ENCODE results near the gene AGPAT1. TPM values are rescaled to one million over a fixed set of nuclear protein-coding genes. Genes with fewer than 3 reads are reported as not detected.

Gene AGPAT1
- total and polyA plus RNA-seq, 2 of the 13 experiments (the other 11 are each of a cell fraction or from before 2014, with no cell fraction given), result 51.3 to 139 TPM

DNA sequence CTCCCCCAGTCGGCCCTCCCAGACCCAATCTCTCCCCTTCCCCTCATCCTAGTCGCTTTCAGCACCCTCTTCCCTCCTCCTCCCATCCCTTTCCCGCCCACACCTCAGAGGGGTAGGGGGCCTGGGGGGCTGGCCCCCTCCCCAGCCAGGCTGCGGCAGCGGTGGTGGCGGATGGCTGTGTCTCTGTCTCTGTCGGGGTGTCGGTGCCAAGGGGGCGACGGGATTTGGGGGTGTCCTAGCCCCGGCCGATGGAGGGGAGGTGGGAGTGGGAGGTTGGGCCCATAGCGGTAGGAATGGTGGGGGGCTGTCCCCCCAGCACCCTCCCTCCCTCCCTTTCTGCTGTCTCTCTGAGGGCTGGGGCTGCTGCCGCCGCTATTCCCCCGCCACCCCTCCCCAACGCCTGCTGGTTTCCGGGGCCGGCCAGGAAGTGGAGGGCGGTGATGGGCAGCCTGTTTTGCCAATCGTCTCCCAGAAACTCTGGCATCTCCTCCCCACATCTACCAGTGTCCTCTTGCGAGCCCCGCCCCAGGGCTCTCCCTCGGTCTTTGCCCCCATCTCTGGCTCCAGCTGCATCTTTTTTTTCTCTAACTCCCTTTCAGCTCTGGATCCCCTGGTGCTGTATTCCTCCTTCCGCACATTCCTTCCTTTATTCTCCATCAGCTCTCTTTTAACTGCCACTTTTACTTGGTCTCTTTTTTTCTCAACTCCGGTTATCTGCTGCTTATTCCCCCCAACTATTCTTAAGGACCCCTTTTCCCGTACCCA, at the start of gene AGPAT1 (continued):
- TF ChIP-seq, protein P1, sequence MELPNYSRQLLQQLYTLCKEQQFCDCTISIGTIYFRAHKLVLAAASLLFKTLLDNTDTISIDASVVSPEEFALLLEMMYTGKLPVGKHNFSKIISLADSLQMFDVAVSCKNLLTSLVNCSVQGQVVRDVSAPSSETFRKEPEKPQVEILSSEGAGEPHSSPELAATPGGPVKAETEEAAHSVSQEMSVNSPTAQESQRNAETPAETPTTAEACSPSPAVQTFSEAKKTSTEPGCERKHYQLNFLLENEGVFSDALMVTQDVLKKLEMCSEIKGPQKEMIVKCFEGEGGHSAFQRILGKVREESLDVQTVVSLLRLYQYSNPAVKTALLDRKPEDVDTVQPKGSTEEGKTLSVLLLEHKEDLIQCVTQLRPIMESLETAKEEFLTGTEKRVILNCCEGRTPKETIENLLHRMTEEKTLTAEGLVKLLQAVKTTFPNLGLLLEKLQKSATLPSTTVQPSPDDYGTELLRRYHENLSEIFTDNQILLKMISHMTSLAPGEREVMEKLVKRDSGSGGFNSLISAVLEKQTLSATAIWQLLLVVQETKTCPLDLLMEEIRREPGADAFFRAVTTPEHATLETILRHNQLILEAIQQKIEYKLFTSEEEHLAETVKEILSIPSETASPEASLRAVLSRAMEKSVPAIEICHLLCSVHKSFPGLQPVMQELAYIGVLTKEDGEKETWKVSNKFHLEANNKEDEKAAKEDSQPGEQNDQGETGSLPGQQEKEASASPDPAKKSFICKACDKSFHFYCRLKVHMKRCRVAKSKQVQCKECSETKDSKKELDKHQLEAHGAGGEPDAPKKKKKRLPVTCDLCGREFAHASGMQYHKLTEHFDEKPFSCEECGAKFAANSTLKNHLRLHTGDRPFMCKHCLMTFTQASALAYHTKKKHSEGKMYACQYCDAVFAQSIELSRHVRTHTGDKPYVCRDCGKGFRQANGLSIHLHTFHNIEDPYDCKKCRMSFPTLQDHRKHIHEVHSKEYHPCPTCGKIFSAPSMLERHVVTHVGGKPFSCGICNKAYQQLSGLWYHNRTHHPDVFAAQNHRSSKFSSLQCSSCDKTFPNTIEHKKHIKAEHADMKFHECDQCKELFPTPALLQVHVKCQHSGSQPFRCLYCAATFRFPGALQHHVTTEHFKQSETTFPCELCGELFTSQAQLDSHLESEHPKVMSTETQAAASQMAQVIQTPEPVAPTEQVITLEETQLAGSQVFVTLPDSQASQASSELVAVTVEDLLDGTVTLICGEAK (IDR thresholded peaks at IDR 0.05), result peak; percentile 68
- TF ChIP-seq, protein P1 (CRISPR knock-in tag; IDR thresholded peaks at IDR 0.05), result peak; percentile 19; the same call in 1 of the 2 replicates
- peak; percentile 70; the same call in 1 of the 2 replicates for TF ChIP-seq ETV5 (CRISPR knock-in tag; IDR thresholded peaks at IDR 0.05; ENCODE audit: borderline replicate concordance)
- no peak for TF ChIP-seq ZNF180 (CRISPR knock-in tag; IDR thresholded peaks at IDR 0.05; ENCODE audit: borderline replicate concordance, low read depth)
- TF ChIP-seq ZNF124 (CRISPR knock-in tag; IDR thresholded peaks at IDR 0.05), result 0 out of 2 replicates have a peak, but pooled peaks have one; percentile 8
- TF ChIP-seq, protein P2, sequence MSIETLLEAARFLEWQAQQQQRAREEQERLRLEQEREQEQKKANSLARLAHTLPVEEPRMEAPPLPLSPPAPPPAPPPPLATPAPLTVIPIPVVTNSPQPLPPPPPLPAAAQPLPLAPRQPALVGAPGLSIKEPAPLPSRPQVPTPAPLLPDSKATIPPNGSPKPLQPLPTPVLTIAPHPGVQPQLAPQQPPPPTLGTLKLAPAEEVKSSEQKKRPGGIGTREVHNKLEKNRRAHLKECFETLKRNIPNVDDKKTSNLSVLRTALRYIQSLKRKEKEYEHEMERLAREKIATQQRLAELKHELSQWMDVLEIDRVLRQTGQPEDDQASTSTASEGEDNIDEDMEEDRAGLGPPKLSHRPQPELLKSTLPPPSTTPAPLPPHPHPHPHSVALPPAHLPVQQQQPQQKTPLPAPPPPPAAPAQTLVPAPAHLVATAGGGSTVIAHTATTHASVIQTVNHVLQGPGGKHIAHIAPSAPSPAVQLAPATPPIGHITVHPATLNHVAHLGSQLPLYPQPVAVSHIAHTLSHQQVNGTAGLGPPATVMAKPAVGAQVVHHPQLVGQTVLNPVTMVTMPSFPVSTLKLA (IDR thresholded peaks at IDR 0.05), result no peak
- TF ChIP-seq, protein P3, sequence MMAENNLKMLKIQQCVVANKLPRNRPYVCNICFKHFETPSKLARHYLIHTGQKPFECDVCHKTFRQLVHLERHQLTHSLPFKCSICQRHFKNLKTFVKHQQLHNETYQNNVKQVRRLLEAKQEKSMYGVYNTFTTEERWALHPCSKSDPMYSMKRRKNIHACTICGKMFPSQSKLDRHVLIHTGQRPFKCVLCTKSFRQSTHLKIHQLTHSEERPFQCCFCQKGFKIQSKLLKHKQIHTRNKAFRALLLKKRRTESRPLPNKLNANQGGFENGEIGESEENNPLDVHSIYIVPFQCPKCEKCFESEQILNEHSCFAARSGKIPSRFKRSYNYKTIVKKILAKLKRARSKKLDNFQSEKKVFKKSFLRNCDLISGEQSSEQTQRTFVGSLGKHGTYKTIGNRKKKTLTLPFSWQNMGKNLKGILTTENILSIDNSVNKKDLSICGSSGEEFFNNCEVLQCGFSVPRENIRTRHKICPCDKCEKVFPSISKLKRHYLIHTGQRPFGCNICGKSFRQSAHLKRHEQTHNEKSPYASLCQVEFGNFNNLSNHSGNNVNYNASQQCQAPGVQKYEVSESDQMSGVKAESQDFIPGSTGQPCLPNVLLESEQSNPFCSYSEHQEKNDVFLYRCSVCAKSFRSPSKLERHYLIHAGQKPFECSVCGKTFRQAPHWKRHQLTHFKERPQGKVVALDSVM (CRISPR knock-in tag; IDR thresholded peaks at IDR 0.05), result no peak
- TF ChIP-seq, protein P4, sequence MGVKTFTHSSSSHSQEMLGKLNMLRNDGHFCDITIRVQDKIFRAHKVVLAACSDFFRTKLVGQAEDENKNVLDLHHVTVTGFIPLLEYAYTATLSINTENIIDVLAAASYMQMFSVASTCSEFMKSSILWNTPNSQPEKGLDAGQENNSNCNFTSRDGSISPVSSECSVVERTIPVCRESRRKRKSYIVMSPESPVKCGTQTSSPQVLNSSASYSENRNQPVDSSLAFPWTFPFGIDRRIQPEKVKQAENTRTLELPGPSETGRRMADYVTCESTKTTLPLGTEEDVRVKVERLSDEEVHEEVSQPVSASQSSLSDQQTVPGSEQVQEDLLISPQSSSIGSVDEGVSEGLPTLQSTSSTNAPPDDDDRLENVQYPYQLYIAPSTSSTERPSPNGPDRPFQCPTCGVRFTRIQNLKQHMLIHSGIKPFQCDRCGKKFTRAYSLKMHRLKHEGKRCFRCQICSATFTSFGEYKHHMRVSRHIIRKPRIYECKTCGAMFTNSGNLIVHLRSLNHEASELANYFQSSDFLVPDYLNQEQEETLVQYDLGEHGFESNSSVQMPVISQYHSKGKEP (CRISPR knock-in tag; IDR thresholded peaks at IDR 0.05), result no peak
- TF ChIP-seq, protein P5, sequence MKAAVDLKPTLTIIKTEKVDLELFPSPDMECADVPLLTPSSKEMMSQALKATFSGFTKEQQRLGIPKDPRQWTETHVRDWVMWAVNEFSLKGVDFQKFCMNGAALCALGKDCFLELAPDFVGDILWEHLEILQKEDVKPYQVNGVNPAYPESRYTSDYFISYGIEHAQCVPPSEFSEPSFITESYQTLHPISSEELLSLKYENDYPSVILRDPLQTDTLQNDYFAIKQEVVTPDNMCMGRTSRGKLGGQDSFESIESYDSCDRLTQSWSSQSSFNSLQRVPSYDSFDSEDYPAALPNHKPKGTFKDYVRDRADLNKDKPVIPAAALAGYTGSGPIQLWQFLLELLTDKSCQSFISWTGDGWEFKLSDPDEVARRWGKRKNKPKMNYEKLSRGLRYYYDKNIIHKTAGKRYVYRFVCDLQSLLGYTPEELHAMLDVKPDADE (CRISPR knock-in tag; IDR thresholded peaks at IDR 0.05), result 0 out of 2 replicates have a peak, but pooled peaks have one; percentile 48
- TF ChIP-seq FLYWCH1 (CRISPR knock-in tag; IDR thresholded peaks at IDR 0.05), result no peak
